GM19025 (cell line): ENCODE data around the gene ZPBP.

ENCODE experiments used
- ATAC-seq: cut with Tn5 transposase; IDR thresholded peaks from one replicate; pipeline ENCODE4 v1.9.1; 2021; ENCODE audit warnings: mild to moderate bottlenecking, low read depth, moderate library complexity; ENCODE audit not compliant: unreplicated experiment

ZPBP gene, protein sequence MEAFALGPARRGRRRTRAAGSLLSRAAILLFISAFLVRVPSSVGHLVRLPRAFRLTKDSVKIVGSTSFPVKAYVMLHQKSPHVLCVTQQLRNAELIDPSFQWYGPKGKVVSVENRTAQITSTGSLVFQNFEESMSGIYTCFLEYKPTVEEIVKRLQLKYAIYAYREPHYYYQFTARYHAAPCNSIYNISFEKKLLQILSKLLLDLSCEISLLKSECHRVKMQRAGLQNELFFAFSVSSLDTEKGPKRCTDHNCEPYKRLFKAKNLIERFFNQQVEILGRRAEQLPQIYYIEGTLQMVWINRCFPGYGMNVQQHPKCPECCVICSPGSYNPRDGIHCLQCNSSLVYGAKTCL

GRCh38 chr7:50092579-50093491, at the start of gene ZPBP:
Gene ZPBP (minus strand): TSS chr7:50093246. CDS start chr7:50093194, 52 bp downstream.
- ATAC-seq: peak; percentile 44

DNA sequence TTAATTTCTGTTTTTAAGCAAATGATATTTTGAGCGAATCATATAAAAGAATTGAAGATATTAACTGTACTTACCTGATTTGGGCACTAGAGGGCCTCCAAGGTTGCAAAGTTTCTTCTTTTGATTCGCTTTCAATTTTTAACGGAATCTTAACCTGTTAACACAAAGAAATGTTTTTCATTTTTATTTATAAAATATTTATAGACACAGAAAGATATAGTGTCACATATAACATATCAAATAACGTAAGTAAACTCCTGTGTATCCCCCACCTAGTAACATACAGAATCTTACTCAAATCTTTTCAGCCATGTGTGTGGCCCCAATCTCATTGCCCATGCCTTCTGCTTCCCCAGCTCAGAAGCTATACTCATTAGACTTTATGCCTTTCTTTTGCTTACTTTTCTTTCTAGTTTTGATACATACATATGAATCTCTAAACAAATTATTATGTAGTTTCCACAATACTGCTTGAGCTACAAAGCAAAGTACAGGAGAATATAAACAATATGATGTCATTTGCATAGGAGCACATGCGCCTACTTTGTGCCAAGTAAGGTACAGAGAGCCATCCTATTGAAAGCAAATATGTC, 49.5 kb upstream of the ZPBP start:
- ATAC-seq: no peak

DNA sequence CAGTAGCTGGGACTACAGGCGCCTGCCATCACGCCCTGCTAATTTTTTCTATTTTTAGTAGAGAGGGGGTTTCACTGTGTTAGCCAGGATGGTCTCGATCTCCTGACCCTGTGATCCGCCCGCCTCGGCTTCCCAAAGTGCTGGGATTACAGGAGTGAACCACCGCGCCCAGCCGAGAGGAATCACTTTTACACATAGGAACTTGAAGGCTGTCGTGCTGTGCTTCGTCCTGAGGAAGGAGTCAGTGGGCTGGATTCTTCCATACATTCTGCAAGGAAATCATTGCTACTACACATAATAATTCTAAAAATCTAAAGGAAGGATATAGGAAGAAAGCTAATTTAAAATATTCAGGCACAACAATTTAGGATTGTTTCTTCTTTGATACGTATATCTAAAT, 48.8 kb upstream of the ZPBP start:
- ATAC-seq: no peak

GRCh38 chr7:50141131-50141530, 48.1 kb upstream of the ZPBP start:
- ATAC-seq: no peak

GRCh38 chr7:50140688-50141087, 47.6 kb upstream of the ZPBP start:
- no peak for ATAC-seq

- no peak for ATAC-seq
Observed at GRCh38 chr7:50138101-50138500, 45.1 kb upstream of the ZPBP start.

DNA sequence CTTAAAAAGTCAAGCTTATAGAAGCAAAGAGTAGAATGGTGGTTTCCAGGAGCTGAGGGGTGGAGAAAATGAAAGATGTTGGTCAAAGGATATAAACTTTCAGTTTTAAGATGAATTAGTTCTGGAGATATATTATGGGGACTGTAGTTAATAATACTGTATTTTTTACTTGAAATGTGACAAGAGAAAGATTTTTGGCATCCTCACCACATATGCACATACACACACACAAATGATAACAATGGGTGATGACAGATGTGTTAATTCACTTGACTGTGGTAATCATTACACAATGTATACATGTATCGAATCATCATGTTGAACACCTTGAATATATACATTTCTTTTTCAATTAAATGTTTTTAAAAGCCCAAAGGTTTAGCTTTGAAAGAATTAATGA, 32.7 kb upstream of the ZPBP start:
- ATAC-seq: no peak

DNA sequence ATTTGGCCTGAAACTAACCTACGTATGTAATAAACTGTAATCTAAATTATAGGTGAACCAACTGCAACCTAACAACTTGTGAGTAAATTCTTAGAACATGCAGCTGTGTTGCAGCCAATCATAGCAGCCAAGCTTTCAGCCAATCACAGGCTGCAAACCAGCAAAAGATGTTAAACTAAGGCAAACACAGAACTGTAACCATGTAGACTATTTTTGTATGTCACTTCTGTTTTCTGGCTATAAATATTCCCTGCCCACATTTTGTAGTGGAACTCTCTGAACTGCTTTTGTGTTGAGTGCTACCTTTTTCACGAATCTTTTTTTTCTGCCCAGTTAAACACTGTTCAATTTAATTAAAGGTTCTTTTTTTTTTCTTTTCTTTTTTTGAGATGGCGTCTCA, 28.2 kb upstream of the ZPBP start:
- ATAC-seq: peak; percentile 66

GRCh38 chr7:50119815-50120637, 27.0 kb upstream of the ZPBP start:
- peak; percentile 72 for ATAC-seq

DNA sequence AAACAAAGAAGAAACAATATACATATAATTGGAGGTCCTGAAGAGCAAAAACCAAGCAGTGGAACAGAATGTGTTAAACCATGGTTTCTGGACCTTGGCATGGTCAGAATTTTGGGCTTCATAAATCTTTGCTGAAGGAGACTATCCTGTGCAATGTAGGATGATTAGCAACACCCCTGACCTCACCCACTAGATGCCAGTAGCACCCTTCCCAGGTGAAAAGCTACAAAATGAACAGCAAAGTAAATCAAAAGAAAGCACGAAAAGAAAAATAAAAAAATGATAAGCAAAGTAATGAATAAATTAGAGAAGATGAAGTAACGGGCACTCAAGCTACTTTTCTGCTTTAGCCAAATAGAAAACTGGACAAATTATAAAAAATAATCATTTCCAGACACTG, 19.2 kb upstream of the ZPBP start:
- ATAC-seq: no peak

GRCh38 chr7:50101873-50102272, 8.8 kb upstream of the ZPBP start:
- ATAC-seq: no peak

DNA sequence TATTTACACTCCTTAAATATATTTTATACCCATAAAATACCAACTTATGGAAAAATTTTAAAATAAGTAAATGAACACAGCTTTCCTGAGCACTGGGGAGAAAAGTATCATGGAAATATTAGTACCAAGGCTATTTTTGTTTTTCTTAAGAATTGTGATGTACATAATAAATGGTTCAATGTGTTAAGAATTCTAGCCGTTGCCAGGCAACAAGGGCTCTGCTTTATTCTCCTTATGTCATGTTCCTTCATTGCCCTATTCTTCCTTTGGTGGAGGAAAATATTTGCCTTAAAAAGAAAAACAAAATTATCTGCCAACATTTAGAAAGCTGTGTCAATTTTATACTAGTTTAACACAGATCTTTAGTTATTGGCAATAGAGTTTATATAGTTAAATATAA, 2.6 kb upstream of the ZPBP start:
- no peak for ATAC-seq

DNA sequence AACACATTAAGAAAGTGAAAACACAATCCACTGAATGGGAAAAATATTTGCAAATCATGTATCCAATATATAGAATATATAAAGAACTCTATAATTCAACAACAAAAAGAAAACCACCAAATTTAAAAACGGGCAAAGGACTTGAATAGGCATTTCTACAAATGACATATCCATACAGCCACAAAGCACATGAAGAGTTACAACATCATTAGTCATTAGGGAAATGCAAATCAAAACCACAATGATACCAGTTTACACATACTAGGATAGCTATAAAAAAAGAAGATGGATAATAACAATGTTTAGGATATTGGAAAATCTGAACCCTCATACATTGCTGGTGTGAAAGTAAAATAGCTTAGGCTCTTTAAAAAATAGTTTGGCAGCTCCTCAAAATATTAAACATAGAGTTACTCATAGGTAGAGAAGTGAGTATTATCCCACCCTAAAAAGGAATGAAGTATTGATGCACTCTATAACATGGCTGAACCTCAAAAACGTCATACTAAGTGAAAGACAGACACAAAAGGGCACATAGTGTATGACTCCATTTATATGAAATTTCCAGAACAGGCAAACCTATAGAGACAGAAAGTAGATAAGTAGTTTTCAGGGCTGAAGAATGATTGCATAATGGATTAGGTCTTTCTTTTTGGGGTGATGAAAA, 4.5 kb downstream of the ZPBP start:
- ATAC-seq: no peak

DNA sequence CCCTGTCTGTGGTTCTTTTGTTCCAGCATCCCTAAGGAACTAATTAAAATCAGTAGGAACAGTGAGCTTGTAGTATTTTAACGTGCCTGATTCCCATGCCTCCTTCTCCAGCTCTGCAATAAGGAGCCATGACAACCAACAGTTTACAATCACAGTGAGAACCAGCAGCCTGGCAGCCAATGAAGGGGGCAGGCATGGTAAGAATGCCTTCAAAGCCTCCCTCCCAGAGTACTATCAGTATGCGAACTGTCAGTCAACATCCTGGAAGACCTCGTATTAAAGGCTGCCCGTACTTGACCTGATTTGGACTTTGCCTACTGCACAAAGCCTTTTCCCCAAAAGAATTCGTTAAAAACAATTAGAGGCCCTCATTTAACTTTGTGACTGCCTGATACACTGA, 7.7 kb downstream of the ZPBP start:
- no peak for ATAC-seq

- ATAC-seq: no peak
Observed at GRCh38 chr7:50073093-50073492, 20.0 kb downstream of the ZPBP start.

GRCh38 chr7:50069613-50070012, 23.4 kb downstream of the ZPBP start:
- ATAC-seq: peak; percentile 74

DNA sequence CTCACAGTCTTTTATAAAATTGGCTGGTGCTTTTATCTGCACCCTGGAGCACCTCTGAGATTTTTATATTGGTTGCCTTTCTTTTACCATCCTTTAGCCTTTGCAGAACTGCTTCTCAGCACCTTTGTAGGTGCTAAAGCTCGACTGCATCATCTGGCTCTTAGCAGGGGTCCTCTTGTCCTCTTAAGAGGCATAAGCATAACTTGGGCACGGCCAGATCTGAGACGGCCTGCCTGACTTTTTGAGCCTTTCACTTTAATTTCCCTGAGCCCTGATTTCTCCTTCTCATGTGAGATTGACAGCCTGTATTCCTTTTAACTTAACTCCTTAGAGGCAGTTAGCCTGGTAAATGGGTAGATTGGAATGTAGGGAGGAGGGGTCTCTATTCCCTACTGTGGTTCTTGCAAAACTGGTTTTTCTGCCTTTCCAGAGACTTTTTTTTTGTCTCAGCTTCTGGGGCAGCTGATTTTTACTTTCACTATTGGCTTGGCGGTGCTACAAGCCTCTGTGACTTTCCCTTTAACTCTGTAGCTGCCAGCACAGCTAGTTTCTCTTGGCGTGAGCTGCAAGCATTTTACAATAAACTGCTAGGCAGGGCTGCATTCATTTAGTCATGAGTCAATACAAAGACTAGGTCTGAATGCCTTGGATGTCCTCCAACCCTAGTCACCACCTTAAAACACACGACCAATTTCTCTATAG, 24.0 kb downstream of the ZPBP start:
- ATAC-seq: peak; percentile 58

- ATAC-seq: no peak
Observed at GRCh38 chr7:50068026-50068425, 25.0 kb downstream of the ZPBP start.

DNA sequence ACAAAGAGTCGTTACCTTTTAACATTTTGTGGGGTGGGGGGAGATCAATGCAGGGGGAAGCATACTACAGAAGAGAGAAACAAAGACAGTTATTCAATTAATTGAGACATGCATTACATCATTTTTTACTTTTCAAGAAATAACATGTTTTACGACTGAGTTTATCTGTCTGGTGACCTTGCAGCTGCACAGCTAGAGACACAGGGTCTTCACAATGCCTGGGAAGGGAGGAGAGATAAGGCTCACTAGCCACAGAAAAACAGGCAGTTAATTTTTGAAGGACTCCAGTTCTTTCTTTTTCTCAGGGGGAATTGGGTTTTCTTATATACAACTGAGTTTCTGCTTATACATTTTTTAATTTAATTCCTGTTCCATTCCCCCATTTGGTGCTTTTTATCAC, 30.1 kb downstream of the ZPBP start:
- no peak for ATAC-seq
